Measurements from ENCODE around the gene ZSCAN1. TPM values are rescaled to one million over a fixed set of nuclear protein-coding genes. Genes with fewer than 3 reads are reported as not detected.
A peak's percentile ranks its signal among the peaks of the same experiment; 100 is the strongest.
"Not testable (repeated sequence)": the region's sequence is repeated elsewhere in the genome, so short reads cannot be mapped to it uniquely, and the experiment has no call there.

The ZSCAN1 gene
- total RNA-seq, 2 experiments from 2014 or later, result not detected

DNA sequence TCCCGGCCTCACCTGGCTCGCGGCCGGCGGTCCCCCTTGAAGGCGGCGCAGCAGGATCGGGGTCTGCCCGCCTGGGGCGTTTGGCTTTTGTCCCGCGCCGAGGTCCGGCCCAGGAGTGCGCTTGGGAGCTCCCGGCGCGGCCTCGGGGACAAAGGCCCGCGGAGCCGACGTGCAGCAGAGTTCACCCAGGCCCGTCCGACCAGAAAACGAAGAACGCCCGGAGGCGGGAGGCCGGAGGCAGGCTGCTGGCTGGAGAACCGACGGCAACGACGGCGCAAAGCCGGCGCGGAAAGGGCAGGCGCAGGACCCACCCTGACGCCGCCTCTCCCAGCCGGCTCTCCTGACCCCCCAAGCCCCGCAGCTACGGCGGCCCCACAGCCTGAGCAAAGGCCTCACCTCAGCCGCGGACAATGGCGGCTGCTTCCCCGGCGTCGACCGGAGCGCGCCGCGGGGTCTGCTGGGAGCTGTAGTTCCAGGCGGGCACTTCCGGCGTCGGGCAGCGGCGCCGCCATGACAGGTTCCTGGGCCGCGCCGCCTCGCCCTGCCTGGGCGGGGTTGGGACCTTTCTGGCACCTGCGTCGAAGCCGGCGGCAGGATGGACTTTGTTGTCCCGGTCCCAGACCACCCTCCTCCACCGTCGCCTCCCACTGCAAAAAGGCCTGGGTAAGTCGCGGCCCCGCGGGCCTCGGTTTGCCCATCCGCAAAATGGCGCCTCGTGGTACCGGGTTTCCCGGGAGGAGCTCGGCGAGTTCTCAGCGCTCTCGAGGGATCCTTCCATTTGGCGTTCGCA is 31.2 kb upstream of the ZSCAN1 start, which contains the start of gene ZNF606:
Gene ZNF606, minus strand, starts transcription at position 437 of the 790 bp plus-strand sequence. CDS start 1,501 bp downstream, outside the sequence.
- peak; percentile 87 for DNase-seq
- H3K27me3 Mint-ChIP-seq, result no peaks in the 10 kb centered on the region
- H3K9me3 Mint-ChIP-seq, result peaks cover 48% of the 10 kb centered on the region
- intact Hi-C loops (cut with micrococcal nuclease), result loop anchor here (10.0 kb wide), 1 partner anchor 48 kb away; no protein-coding TSS in a partner anchor
- ChIA-PET POLR2A (interaction anchor here (0.6 to 1.6 kb wide), 12 partner anchors 14 to 404 kb away, joined by 3 to 6 read pairs (median 3); partner anchors contain the start of gene ZNF135), CTCF (interaction anchor here (0.6 to 1.1 kb wide), 4 partner anchors 75 to 306 kb away, joined by 3 to 4 read pairs (median 3); no protein-coding TSS in a partner anchor)
- ATAC-seq, result peak; percentile 98
- peaks cover 30% of the 10 kb centered on the region for H3K4me1 Mint-ChIP-seq (ENCODE audit: low read depth)
- peak within 1 kb of the TSS; percentile 84 for H3K4me3 Mint-ChIP-seq
- peaks cover 93% of the 10 kb centered on the region for H3K36me3 Mint-ChIP-seq (ENCODE audit: low read depth)
- peak within 1 kb of the TSS; percentile 89 for H3K27ac Mint-ChIP-seq
- TF ChIP-seq, protein P1, sequence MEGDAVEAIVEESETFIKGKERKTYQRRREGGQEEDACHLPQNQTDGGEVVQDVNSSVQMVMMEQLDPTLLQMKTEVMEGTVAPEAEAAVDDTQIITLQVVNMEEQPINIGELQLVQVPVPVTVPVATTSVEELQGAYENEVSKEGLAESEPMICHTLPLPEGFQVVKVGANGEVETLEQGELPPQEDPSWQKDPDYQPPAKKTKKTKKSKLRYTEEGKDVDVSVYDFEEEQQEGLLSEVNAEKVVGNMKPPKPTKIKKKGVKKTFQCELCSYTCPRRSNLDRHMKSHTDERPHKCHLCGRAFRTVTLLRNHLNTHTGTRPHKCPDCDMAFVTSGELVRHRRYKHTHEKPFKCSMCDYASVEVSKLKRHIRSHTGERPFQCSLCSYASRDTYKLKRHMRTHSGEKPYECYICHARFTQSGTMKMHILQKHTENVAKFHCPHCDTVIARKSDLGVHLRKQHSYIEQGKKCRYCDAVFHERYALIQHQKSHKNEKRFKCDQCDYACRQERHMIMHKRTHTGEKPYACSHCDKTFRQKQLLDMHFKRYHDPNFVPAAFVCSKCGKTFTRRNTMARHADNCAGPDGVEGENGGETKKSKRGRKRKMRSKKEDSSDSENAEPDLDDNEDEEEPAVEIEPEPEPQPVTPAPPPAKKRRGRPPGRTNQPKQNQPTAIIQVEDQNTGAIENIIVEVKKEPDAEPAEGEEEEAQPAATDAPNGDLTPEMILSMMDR (IDR thresholded peaks at IDR 0.05), result no peak

DNA sequence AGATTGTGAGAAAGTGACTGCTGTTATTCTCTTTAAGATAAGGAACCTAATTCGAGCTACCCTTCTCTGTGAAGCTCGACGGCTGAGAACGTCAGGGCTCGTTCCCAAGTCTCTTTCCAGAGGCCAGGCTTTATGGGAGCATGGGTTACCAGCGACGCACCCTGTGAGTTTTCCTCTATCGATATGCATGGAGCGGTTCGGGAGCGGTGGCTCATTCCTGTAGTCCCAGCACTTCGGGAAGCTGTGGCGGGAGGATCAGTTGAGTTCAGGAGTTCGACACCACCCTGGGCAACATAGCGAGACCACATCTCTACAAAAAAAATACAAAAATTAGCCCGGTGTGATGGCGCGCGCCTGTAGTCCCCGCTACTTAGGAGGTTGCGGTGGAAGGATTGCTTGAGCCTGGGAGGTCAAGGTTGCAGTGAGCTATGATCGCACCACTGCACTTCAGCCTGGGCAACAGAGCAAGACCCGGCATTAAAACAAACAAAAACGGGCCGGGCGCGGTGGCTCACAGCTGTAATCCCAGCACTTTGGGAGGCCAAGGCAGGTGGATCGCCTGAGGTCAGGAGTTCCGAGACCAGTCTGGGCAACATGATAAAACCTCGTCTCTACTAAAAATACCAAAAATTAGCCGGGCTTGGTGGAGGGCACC is 30.5 kb upstream of the ZSCAN1 start:
- CTCF ChIA-PET, result interaction anchor here (1.0 to 1.9 kb wide), 3 partner anchors 19 to 306 kb away, joined by 3 to 4 read pairs (median 3); no protein-coding TSS in a partner anchor
- peaks cover 87% of the 10 kb centered on the region for H3K36me3 Mint-ChIP-seq (ENCODE audit: low read depth)

DNA sequence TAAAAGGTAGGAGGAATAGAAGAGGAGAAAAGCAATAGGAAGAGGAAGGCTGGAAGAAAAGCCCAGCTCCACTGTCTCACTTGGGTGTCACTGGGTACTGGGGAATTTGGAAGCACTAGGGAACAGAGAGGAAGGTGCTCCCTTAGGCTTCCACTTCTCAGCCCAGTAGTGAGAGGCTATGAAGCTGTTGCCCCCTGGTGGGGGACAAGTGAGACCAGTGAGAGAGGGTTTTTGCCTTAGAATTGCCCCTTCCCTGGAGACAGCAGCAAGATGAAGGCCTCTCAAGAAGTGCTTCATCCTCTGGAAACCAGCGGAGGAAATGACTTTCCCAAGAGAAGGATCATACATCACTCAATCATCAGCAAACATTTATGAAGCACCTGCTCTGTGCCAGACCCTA is 26.5 kb upstream of the ZSCAN1 start:
- no peak for ATAC-seq
- Mint-ChIP-seq H3K9me3 (peaks cover 60% of the 10 kb centered on the region), H3K4me1 (ENCODE audit: low read depth) (peaks cover 21% of the 10 kb centered on the region), H3K27ac (no peak overlapping the region), H3K36me3 (ENCODE audit: low read depth) (peaks cover 60% of the 10 kb centered on the region), H3K27me3 (no peaks in the 10 kb centered on the region), H3K4me3 (no peak overlapping the region)
- no peak for DNase-seq
- ChIA-PET POLR2A (no interaction called here), CTCF (no interaction called here)
- TF ChIP-seq, protein P1 (IDR thresholded peaks at IDR 0.05), result no peak
- intact Hi-C loops (cut with micrococcal nuclease), result loop anchor here (10.0 kb wide), 1 partner anchor 52 kb away; no protein-coding TSS in a partner anchor

More for the DNA sequence above, 30.5 kb upstream of the ZSCAN1 start:
- ATAC-seq (no peak), DNase-seq (no peak)
- TF ChIP-seq, protein P1 (IDR thresholded peaks at IDR 0.05), result no peak
- peak overlapping the region; percentile 89 for H3K27ac Mint-ChIP-seq
- intact Hi-C loops (cut with micrococcal nuclease), result loop anchor here (10.0 kb wide), 1 partner anchor 48 kb away; no protein-coding TSS in a partner anchor
- POLR2A ChIA-PET, result interaction anchor here (0.6 to 1.6 kb wide), 7 partner anchors 17 to 404 kb away, joined by 3 to 6 read pairs (median 3); no protein-coding TSS in a partner anchor
- no peaks in the 10 kb centered on the region for H3K27me3 Mint-ChIP-seq
- H3K4me1 Mint-ChIP-seq (ENCODE audit: low read depth), result peaks cover 30% of the 10 kb centered on the region
- H3K9me3 Mint-ChIP-seq, result peaks cover 53% of the 10 kb centered on the region
- H3K4me3 Mint-ChIP-seq, result peak overlapping the region; percentile 84

GRCh38 chr19:58008877-58009276 is 24.9 kb upstream of the ZSCAN1 start:
- intact Hi-C loops (cut with micrococcal nuclease), result loop anchor here (10.0 kb wide), 1 partner anchor 54 kb away; no protein-coding TSS in a partner anchor
- ATAC-seq, H3K27me3 Mint-ChIP-seq, H3K27ac Mint-ChIP-seq, DNase-seq: not testable (repeated sequence)
- H3K9me3 Mint-ChIP-seq, result peaks cover 66% of the 10 kb centered on the region
- peaks cover 49% of the 10 kb centered on the region for H3K36me3 Mint-ChIP-seq (ENCODE audit: low read depth)
- ChIA-PET CTCF (interaction anchor here (1.0 kb wide), 1 partner anchor 13 kb away, joined by 3 read pairs; no protein-coding TSS in a partner anchor), POLR2A (interaction anchor here (1.4 kb wide), 1 partner anchor 74 kb away, joined by 3 read pairs; no protein-coding TSS in a partner anchor)
- H3K4me3 Mint-ChIP-seq, result peak overlapping the region; percentile 74
- peaks cover 16% of the 10 kb centered on the region for H3K4me1 Mint-ChIP-seq (ENCODE audit: low read depth)

GRCh38 chr19:58009301-58009665 is 24.5 kb upstream of the ZSCAN1 start:
- Mint-ChIP-seq H3K27ac (no peak overlapping the region), H3K27me3 (no peaks in the 10 kb centered on the region), H3K9me3 (peaks cover 62% of the 10 kb centered on the region), H3K4me1 (ENCODE audit: low read depth) (peaks cover 13% of the 10 kb centered on the region), H3K36me3 (ENCODE audit: low read depth) (peaks cover 45% of the 10 kb centered on the region), H3K4me3 (peak overlapping the region; percentile 74)
- CTCF ChIA-PET, result interaction anchor here (1.0 kb wide), 1 partner anchor 13 kb away, joined by 3 read pairs; no protein-coding TSS in a partner anchor
- ATAC-seq (no peak), DNase-seq (no peak)
- TF ChIP-seq, protein P1 (IDR thresholded peaks at IDR 0.05), result no peak
- intact Hi-C loops (cut with micrococcal nuclease), result loop anchor here (10.0 kb wide), 1 partner anchor 54 kb away; no protein-coding TSS in a partner anchor
- POLR2A ChIA-PET, result interaction anchor here (1.4 kb wide), 1 partner anchor 75 kb away, joined by 3 read pairs; no protein-coding TSS in a partner anchor

Measured in activated CD8-positive, alpha-beta T cell treated with anti-CD3 and anti-CD28 coated beads for 36 hours (primary cell).